ENCODE measurements around the gene APOOL. TPM values are rescaled to one million over a fixed set of nuclear protein-coding genes. Genes with fewer than 3 reads are reported as not detected.

APOOL gene
- polyA plus RNA-seq, 1 donor (not counting 4 experiments of a cell fraction or from before 2014, with no cell fraction given): 7.2 TPM

DNA sequence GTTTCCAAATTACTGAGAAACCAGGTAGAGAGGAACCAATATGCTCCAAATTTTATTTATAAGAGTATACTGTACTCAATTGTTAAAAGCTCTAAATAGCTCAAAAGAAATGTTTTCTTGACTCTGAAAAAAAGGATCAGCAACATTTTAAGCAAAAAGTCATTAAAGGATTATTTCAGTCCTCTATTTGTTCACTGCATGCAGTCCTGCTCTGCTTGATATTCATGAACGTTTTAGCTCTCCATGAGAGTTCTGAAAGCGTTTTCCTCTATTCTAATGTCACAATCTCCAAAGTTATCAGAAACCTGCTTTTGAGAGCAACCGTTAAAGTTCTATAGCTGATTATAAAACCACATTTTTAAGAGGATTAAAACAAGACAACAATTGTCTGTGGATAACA is 110.5 kb downstream of the APOOL start:
- Histone ChIP-seq H3K9me3 (ENCODE audit: control insufficient read depth, low read depth, low read length) (peaks cover under 1% of the 10 kb centered on the region), H3K27me3 (ENCODE audit: control insufficient read depth, extremely low read depth, insufficient read depth, low read length) (no peaks in the 10 kb centered on the region), H3K36me3 (ENCODE audit: control insufficient read depth in 2 of 2, extremely low read depth in 1 of 2, insufficient read depth in 2 of 2, low read length in 2 of 2) (no peaks in the 10 kb centered on the region), H2AFZ (ENCODE audit: control insufficient read depth, low read length) (no peak overlapping the region), H4K20me1 (ENCODE audit: control insufficient read depth, extremely low read depth, insufficient read depth, low read length) (no peaks in the 10 kb centered on the region), H3K4me3 (ENCODE audit: control insufficient read depth in 2 of 3, extremely low read depth in 1 of 3, insufficient read depth in 2 of 3, low read depth in 1 of 3, low read length in 3 of 3) (no peak overlapping the region), H3K9ac (ENCODE audit: control insufficient read depth, extremely low read depth, insufficient read depth, low read length) (no peak overlapping the region), H3K4me1 (ENCODE audit: control insufficient read depth, extremely low read depth, insufficient read depth, low read length) (no peaks in the 10 kb centered on the region), H3K4me2 (ENCODE audit: control insufficient read depth, extremely low read depth, insufficient read depth, low read depth, low read length) (no peak overlapping the region), H3K9me1 (ENCODE audit: control insufficient read depth, extremely low read depth, insufficient read depth, low read length) (no peaks in the 10 kb centered on the region), H3K79me2 (ENCODE audit: control insufficient read depth, insufficient read depth, low read length) (no peaks in the 10 kb centered on the region), H3K27ac (ENCODE audit: control insufficient read depth, insufficient read depth, low read length) (no peak overlapping the region)
- no peak for DNase-seq (ENCODE audit: low read depth, low spot score)
- dilution Hi-C loops (cut with MboI; ENCODE audit: extremely low pct_ligation_motif_present, low sequenced_read_pairs): loop anchor here (25.0 kb wide), 1 partner anchor 423 kb away; no protein-coding TSS in a partner anchor
- no peak for FAIRE-seq
- TF ChIP-seq EZH2 (IDR thresholded peaks at IDR 0.05; ENCODE audit: low read length): no peak
- TF ChIP-seq, protein P1, sequence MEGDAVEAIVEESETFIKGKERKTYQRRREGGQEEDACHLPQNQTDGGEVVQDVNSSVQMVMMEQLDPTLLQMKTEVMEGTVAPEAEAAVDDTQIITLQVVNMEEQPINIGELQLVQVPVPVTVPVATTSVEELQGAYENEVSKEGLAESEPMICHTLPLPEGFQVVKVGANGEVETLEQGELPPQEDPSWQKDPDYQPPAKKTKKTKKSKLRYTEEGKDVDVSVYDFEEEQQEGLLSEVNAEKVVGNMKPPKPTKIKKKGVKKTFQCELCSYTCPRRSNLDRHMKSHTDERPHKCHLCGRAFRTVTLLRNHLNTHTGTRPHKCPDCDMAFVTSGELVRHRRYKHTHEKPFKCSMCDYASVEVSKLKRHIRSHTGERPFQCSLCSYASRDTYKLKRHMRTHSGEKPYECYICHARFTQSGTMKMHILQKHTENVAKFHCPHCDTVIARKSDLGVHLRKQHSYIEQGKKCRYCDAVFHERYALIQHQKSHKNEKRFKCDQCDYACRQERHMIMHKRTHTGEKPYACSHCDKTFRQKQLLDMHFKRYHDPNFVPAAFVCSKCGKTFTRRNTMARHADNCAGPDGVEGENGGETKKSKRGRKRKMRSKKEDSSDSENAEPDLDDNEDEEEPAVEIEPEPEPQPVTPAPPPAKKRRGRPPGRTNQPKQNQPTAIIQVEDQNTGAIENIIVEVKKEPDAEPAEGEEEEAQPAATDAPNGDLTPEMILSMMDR (optimal IDR thresholded peaks at IDR 0.05 in 1 of 3, IDR thresholded peaks at IDR 0.05 in 1 of 3, conservative IDR thresholded peaks at IDR 0.05 in 1 of 3; ENCODE audit: extremely low read depth in 1 of 3, insufficient read depth in 2 of 3, low read length in 3 of 3): no peak

DNA sequence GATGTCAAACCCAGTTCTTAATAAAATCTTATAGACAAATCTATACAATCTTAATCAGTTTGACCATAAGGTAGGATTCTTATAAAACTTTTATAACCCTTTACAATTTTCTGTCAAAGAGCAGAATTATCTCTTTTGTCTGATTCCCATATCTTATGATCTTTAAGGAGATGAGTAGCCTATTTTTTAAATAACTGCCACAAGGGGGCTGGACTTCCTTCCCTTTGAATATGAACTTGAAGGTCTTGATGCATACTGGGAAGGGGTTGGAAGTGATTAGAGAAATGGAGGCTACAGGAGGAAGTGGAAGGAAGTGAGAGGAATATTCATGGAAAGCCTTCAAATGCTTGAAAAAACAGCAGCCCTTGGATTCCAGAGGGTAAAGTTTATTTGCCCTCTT is 111.1 kb downstream of the APOOL start:
- Histone ChIP-seq H4K20me1 (ENCODE audit: control insufficient read depth, extremely low read depth, insufficient read depth, low read length) (no peaks in the 10 kb centered on the region), H3K79me2 (ENCODE audit: control insufficient read depth, insufficient read depth, low read length) (no peaks in the 10 kb centered on the region), H3K36me3 (ENCODE audit: control insufficient read depth in 2 of 2, extremely low read depth in 1 of 2, insufficient read depth in 2 of 2, low read length in 2 of 2) (no peaks in the 10 kb centered on the region), H3K27me3 (ENCODE audit: control insufficient read depth, extremely low read depth, insufficient read depth, low read length) (no peaks in the 10 kb centered on the region), H3K9me1 (ENCODE audit: control insufficient read depth, extremely low read depth, insufficient read depth, low read length) (no peaks in the 10 kb centered on the region), H3K9ac (ENCODE audit: control insufficient read depth, extremely low read depth, insufficient read depth, low read length) (no peak overlapping the region), H3K4me3 (ENCODE audit: control insufficient read depth in 2 of 3, extremely low read depth in 1 of 3, insufficient read depth in 2 of 3, low read depth in 1 of 3, low read length in 3 of 3) (no peak overlapping the region), H3K27ac (ENCODE audit: control insufficient read depth, insufficient read depth, low read length) (no peak overlapping the region), H3K9me3 (ENCODE audit: control insufficient read depth, low read depth, low read length) (no peaks in the 10 kb centered on the region), H3K4me1 (ENCODE audit: control insufficient read depth, extremely low read depth, insufficient read depth, low read length) (no peaks in the 10 kb centered on the region), H3K4me2 (ENCODE audit: control insufficient read depth, extremely low read depth, insufficient read depth, low read depth, low read length) (no peak overlapping the region), H2AFZ (ENCODE audit: control insufficient read depth, low read length) (no peak overlapping the region)
- DNase-seq (ENCODE audit: low read depth, low spot score) (no peak), FAIRE-seq (no peak)
- dilution Hi-C loops (cut with MboI; ENCODE audit: extremely low pct_ligation_motif_present, low sequenced_read_pairs): loop anchor here (25.0 kb wide), 1 partner anchor 423 kb away; no protein-coding TSS in a partner anchor
- TF ChIP-seq, protein P1 (optimal IDR thresholded peaks at IDR 0.05 in 1 of 3, IDR thresholded peaks at IDR 0.05 in 1 of 3, conservative IDR thresholded peaks at IDR 0.05 in 1 of 3; ENCODE audit: extremely low read depth in 1 of 3, insufficient read depth in 2 of 3, low read length in 3 of 3): no peak
- no peak for TF ChIP-seq EZH2 (IDR thresholded peaks at IDR 0.05; ENCODE audit: low read length)

Data from keratinocyte (primary cell).